HG03045 (cell line): ENCODE data around the gene LMNA.
A peak's percentile ranks its signal among the peaks of the same experiment; 100 is the strongest.
"Not testable (repeated sequence)": the region's sequence is repeated elsewhere in the genome, so short reads cannot be mapped to it uniquely, and the experiment has no call there.

Experiments
- ATAC-seq: cut with Tn5 transposase; IDR thresholded peaks from one replicate; pipeline ENCODE4 v1.9.1; 2021; ENCODE audit warnings: mild to moderate bottlenecking, moderate library complexity; ENCODE audit not compliant: unreplicated experiment

The LMNA gene

DNA sequence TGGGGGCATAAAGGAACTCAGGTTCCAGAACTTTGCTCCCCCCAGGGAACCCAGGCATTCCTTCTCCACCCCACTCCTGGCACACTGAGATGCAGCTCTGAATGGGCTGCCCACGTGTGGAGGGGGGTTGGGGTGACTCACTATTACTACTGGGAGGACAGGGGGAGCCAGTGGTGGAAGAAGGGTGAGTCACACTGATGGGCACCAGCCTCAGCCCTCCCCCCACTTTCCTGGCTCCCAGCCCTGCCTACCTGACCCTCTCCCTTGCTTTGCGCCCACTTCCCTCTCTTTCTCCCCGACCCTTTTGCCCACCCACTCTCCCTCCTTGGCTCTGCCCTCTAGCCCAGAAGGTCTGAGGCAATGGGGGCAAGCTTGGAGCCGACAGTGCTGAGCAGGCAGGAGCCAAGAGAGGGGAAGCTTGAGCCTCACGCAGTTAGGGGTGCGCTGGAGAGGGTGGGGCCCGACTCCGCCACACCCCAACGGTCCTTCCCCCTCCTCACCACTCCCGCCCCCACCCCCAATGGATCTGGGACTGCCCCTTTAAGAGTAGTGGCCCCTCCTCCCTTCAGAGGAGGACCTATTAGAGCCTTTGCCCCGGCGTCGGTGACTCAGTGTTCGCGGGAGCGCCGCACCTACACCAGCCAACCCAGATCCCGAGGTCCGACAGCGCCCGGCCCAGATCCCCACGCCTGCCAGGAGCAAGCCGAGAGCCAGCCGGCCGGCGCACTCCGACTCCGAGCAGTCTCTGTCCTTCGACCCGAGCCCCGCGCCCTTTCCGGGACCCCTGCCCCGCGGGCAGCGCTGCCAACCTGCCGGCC lies at the start of gene LMNA:
Gene LMNA, plus strand, starts transcription at position 611 of the 818 bp plus-strand sequence. CDS start 208 bp downstream, outside the sequence.
- ATAC-seq, result peak; percentile 79

DNA sequence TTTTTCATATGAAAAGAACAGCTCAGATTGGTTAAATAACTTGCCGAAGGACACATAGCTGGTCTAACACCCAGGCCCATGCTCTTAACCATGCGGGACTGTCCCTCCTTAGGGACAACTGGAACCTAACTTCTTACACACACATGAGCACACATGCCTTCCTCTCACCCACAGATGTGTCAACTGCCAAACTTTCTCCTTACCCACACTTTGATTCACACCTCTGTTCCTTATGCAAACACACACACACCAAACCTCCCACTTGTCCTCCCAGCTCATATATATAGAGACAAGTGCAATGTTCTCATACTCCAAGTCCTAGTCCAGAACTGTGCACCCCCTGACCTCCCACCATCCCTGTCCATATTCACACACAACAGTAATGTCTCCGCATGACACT lies 49.3 kb upstream of the LMNA start:
- ATAC-seq, result no peak

DNA sequence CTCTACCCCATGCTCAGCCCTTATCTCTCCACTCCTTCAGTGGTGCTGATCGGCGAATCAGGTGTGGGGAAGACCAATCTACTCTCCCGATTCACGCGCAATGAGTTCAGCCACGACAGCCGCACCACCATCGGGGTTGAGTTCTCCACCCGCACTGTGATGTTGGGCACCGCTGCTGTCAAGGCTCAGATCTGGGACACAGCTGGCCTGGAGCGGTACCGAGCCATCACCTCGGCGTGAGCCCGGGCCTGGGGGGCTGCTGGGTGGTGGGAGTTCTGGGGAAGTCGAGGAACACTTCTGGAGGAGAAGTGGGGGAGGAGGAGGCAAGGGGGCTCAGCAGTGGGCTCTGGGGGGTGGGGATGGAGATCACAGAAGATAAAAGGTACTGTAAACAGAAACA lies 48.6 kb upstream of the LMNA start:
- no peak for ATAC-seq

DNA sequence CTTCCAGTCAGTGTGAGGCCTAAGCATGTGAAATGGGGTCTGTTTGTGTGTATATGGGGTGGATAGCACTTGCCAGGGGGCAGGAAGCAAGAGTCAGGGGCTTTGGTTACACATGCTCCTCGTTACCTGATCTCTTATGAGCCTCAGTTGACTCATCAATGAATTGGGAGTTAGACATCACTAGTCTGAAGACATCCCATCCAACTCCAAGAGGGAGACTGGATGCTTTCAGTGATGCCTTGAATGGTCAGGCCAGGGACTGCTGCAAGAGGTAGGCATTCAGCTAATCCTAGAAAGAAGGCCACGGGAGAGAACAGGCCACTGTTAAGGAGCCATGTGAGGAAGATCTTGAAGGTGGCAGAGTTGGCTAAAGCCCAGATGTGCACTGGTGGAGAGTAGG lies 47.2 kb upstream of the LMNA start:
- ATAC-seq, result no peak

DNA sequence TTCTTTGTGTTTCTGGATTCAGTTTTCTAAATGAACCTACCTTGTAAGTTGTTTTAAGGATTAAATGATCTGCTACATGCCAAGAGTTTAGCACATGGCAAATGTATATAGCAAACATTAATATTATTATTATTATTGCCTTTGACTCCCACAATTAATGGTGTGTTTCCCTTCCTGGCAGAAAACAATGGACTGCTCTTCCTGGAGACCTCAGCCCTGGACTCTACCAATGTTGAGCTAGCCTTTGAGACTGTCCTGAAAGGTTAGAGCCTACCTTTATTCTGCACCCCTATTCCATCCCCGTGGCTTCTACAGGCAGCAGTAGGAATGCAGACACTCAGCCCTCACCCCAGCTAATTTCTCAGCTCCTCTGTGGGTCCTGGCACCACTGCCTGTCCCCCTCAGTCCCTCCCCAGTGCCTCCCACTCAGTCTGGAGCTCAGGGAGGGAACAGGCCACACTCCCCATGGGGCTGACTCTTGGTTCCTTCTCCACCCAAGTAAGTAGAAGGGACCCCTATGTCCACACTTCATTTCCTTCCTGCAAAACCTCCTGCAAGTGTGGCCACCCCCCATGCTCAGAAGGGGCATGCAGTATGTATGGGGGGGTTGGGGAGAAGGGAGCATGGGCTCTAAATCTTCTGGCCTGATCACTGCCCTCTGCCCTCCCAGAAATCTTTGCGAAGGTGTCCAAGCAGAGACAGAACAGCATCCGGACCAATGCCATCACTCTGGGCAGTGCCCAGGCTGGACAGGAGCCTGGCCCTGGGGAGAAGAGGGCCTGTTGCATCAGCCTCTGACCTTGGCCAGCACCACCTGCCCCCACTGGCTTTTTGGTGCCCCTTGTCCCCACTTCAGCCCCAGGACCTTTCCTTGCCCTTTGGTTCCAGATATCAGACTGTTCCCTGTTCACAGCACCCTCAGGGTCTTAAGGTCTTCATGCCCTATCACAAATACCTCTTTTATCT lies 44.7 kb upstream of the LMNA start:
- no peak for ATAC-seq

DNA sequence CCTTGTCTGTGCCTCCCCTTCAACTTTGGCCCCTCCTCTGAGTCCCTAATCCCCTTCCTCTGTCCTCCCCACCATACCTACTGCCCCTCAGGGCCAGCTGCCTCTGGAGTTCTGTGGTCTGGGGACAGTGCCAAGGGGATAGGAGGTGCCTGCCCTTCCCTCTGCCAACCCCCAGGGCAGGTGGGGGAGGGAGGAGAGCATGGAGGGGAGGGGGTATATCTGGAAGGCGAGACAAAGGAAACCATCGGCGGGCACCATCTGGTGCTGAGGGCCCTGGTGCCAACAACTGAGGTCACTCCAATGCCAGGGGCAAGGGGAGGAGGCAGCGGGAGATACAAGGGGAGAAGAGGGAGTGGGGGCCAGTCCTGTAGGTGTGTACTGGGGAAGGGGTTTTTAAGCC lies 44.0 kb upstream of the LMNA start:
- ATAC-seq, result no peak

DNA sequence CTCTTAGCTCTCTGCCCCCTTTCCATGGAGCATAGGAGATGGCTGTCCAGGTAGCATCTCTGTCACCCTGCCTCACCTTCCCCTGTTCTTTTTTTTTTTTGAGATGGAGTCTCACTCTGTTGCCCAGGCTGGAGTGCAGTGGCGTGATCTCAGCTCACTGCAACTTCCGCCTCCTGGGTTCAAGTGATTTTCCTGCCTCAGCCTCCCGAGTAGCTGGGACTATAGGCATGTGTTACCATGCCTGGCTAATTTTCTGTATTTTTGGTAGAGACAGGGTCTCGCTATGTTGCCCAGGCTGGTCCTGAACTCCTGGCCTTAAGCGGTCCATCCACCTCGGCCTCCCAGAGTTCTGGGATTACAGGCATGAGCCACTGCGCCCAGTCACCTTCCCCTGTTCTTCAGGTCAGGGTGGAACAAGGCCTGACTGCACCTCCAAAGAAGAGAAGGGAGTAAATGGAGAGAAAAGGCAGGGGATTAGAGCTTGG lies 43.1 kb upstream of the LMNA start:
- not testable (repeated sequence) for ATAC-seq

DNA sequence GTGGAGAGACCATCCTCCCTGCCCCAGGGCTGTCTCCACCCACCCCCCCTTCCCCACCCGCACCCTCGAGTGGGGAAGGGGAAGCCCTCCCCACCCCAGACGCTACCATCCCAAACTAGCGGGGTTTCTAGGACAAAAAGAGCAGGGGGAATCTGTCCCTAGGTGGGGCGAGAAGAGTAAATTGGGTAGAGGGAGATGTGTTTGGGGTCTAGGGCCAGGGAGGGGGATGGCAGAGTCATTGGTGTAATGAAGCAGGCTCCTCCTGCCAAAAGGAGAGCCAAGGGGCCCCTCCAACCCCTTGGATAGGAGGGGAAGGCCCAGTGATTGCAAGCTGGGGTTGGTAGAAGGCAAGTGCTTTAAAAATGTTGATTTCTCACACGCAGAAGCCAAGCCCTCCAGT lies 42.3 kb upstream of the LMNA start:
- no peak for ATAC-seq

DNA sequence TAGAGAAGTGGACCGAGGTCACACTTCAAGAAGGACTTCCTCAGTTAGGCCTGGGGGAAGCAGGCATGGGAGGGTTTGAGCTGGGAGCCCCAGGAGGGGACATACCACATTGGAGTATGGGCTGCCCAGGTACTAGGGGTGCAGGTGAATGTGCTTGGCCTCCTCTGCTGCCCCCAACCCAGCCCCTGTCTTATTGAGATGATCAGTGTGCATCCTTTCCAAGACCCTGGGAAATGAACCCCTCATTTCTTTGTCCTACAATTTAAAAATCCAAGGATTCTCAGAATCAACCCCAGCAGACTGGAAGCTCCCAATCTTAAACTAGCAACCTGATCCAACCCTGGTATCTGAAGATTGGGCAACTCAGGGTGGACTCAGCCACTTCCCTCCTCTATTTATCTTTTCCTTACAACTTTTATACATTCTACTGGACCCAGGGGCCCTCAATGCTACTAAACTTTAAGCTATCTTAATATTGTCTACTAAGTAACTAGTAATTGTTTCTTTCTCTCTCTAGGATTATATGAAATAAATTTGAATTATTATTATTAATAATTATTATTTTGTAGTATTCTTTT lies 41.3 kb upstream of the LMNA start:
- no peak for ATAC-seq

DNA sequence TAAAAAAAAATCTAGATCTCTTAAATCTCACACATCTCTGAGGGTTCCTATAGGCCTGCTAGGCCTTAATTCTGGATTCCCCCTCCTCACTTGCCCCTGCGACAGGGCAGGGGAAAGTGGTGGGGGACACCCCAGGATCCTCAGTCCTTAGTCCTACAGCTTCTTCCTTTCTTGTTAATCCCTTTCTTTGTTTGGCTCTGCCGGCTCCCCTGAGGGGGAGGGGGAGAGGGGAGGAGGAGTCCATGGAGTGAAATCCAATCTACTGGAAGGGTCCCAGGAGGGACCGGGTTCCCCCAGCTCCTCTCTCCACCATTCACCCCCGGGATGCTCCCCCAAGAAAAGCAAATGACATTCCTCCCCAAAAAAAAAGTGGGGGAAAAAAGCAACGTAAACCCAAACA lies 40.8 kb upstream of the LMNA start:
- no peak for ATAC-seq

DNA sequence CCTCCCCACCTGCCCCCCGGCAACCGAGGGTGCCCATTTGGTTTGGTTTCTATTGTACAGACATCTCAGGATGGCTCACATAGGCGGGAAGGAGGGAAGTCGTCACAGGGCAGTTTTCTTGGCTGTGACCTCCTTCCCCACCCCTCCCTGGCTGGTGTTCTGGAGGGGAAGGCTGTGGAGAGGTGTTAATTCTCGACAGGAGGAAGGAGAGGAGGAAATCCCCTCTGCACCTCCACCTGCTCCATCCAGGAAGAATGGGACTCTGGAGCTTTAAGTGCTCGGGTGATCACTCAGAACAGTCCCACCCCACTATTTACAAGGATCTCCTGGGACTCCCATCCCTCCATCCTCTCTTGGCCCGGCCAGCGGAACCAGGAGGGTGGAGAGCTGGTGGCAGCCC lies 39.9 kb upstream of the LMNA start:
- no peak for ATAC-seq

DNA sequence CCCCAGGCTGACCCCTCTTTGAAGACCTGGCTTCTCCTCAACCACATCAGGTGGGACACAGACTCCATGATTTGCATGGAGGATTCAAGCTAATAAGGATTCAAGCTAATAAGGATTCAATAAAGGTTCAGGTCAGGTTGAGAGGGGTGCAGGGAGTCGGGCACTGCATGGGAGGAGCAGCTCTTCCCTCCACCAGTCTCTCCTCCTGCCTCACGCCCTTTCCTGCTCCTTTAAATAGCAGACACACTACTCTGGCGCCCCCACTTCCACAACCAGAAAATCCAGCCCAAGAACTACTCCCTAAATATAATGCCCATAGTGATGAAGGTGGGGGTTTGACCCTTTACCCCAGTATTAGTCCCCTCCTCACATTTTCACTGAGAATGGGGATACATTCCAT lies 39.3 kb upstream of the LMNA start:
- no peak for ATAC-seq

DNA sequence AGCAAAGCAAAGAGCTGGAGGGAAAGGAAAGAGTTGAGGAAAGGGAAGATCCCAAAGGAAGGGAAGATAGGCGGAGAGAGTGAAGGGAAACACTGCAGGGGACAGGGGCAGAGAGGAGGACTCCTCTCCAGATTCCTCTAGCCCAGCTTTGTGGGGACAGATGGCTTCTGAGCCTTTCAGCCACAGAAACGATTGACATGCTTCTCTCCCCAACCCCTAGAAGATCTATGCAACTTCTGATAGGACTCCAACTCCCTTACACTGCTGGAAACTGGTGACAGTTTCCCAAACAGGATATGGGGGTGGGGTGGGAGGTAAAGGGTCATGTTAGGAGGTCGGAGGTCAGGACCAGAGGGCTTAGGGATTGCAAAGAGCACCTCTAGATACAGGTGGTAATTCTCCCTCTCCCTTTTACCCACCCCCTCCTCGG lies 38.7 kb upstream of the LMNA start:
- no peak for ATAC-seq

DNA sequence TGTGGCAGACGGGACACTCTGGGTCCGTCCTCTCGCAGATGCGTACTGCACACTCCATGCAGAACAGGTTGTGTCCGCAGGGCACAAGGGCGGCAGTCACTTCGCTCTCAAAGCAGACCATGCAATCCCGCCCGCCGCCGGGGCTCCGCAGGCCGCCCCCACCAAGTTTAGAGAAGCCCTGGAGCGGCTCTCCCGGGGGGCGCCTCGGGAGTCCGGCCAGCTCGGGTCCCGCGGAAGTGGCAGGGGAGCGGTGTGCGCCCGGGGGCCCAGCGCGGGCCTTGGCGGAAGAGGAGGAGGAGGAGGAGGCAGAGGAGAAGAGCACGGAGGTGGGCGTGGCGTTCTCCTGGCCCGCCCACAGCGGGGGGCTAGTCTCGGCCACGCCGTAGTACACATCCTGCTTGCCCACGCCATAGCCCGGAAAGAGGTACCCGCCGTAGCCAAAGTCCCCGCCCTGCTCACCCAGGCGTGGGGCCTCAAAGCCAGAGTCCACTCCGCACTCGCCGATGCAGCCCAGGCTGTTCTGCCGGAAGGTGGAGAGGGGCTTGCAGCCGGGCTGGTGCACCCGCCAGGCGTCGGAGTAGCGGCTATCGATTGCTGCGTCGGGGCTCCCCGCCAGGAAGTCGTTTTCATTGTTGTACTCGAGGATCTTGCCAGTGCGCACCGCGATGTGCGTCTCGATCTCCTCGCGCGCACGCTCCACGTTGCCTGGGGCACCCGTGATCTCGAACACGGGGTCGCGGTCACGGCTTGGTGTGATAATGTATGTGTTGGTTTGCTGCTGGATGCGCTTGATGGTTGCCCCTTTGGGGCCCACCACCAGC lies 37.7 kb upstream of the LMNA start:
- no peak for ATAC-seq

DNA sequence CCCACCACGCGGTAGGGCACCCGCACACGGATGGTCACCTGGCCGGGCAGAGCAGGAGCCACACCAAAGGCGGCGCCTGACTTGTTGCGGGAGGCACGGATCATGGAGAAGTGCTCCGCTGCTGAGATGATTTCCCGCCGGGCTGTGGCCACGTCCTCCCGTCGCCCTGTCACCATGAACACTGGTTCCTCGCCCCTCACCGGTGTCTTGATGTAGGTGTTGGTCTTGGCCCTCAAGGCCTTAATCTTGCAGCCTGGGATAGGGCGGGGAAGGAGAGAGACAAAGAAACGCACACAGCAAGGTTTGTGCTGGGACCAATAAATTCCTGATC lies 37.1 kb upstream of the LMNA start:
- no peak for ATAC-seq

DNA sequence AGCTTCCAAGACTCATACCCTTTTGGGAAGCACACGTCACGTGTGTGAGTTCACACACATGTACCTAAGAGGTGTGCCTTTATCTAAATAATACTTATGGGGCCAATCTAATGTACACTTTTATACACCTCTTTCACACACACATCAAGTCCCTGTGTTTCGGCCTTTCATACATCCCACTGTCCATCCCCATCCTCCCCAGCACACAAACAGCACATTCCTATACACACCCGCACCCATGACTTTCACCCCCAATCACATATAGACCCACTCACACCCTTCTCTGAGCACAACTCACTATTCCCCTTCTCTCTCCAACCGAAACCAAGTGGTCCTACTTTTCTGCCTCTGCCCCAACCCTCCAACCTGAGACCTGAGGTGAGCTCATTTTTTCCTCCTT lies 35.8 kb upstream of the LMNA start:
- no peak for ATAC-seq

DNA sequence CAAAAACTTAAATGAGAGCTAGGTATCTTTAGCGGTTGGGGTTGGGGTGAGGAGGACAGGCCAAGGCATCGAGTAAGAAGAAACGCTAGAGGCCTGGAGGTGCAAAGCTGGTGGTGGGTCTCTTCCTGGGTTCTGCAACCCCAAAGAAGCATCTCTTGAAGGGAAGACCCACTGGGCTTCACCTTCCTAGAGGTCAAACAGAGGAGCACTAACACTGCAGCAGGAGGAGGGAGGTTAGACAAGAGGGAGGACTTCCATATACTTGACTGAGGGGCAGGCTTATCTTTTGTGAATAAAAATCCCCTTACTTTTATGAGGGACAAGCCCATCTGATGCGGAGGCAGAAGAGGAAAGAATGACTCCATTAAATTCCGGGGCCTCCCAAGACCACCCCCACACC lies 34.7 kb upstream of the LMNA start:
- ATAC-seq, result no peak

DNA sequence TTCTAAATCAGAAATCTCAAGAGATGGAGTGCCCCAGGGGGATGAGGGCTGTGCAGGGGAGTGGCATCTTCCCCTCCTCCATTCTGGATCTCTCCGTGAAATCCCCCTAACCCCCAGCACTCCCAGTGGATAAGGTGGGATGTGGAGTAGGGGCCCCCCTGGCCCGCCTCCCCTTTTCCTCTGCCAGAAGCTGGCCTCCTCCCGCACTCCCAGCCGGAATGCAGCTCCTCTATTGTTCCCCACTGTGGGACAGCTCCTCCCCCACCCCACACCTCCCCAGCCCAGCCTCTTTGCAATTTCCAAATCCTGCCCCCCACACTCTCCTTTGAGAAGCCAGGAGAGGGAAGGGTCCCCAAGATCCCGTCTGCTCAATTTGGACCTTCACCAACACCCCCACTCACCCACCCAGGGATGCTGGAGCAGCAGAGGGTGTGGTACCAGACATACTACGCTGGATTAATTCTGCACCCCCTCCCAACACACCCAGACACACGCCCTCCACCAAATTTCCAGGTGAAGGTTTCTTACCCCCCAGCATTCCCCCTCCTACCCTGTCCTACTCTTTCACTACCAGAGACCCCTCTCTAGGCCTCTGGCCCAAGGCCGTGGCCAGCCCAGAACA lies 34.2 kb upstream of the LMNA start:
- no peak for ATAC-seq

DNA sequence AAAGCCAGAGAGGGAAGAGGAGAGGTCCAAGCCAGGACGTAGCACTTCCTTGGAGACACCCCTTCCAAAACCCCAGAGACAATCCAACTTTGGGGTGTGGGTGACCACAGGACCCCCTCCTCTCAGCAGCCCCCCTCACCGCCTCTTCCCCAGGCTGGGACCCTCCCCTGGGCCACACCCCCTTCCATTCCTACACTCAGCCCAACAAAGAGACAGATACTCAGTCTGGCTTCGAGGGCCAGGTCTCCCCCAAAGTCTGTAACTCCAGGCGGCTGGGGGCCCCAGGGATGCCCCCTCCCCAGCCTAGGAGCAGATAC lies 33.7 kb upstream of the LMNA start:
- no peak for ATAC-seq

DNA sequence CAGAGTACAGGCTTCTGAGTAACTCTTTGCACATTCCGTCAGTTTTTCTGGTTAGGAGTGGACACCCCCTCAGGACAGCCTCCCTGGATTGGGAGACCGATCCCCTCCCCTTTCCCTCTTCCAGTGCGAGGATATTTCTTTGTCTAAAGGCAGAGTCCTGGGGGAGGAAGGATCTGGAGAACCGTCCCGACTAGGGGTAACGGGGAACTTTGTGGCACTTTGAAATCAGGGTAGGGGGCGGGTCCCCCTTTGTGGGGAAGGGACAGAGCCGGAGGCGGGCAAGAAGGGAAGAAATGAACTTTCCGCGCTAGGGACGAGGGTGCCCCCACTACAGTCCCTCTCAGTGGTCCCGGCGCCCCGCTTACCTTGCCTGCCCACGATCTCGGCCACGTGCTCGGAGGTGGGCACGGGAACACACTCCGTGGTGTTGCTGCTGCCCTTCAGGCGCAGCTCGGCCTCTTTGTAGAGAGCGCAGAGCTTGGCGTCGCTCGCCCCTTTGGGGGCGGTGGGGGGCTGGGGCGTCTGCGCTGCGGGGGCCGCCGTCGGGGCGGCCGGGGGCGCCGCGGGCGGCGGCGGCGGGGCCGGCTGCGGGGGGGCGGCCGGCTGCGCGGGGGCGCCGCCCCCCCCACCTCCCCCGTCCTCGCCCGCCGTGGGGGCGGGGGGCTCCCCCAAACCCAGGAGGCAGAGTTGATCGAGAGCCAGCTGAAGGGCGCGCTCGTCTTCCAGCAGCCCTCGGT lies 33.2 kb upstream of the LMNA start:
- ATAC-seq, result no peak
